HEK293 (cell line): ENCODE measurements around the gene ADH1C.

Experiments used
- CTCF ChIA-PET: fragments of 350-600 bp; formaldehyde crosslinking; extraction: SDS; loops from one replicate; lab custom pipeline; 2021; ENCODE audit warnings: antibody characterized with exemption; lab: Yijun Ruan, JAX
- POLR2A ChIA-PET: fragments of 300-600 bp; formaldehyde crosslinking; extraction: SDS; loops from one replicate; lab custom pipeline; 2020; ENCODE audit warnings: antibody characterized with exemption, inconsistent platforms; lab: Yijun Ruan, JAX
- H3K27ac ChIP-seq: fragments of 200-500 bp; sonication (Bioruptor generic); 2 replicates; pipeline ENCODE4 v1.5.1; 2014; ENCODE audit warnings: low read depth, low read length, control low read depth, inconsistent platforms; ENCODE audit errors: extremely low read depth
- H3K36me3 ChIP-seq, 2 experiments: fragments of 200-500 bp in 1 of 2; sonication (Bioruptor generic) in 1 of 2; 1 replicate in 1 of 2; 2 replicates in 1 of 2; pipeline ENCODE4 v1.5.1; 2014 to 2017; ENCODE audit warnings: inconsistent platforms in 2 of 2, low read length in 2 of 2; ENCODE audit not compliant: control insufficient read depth in 2 of 2, insufficient read depth in 1 of 2
- H3K4me1 ChIP-seq: fragments of 200-500 bp; sonication (Bioruptor generic); 2 replicates; pipeline ENCODE4 v1.5.1; 2014; ENCODE audit warnings: mild to moderate bottlenecking, low read length, inconsistent platforms; ENCODE audit not compliant: control insufficient read depth, insufficient read depth
- H3K4me3 ChIP-seq: 2 replicates; pipeline ENCODE4 v1.5.1; 2011; ENCODE audit warnings: low read depth, mild to moderate bottlenecking, control low read depth, low read length, moderate library complexity
- H3K9me3 ChIP-seq: fragments of 200-500 bp; sonication (Bioruptor generic); 2 replicates; pipeline ENCODE4 v1.5.1; 2014; ENCODE audit warnings: low read depth, low read length, inconsistent platforms; ENCODE audit not compliant: control insufficient read depth, insufficient read depth
- BCL11A ChIP-seq: fragments of 450-650 bp; formaldehyde crosslinking; IDR thresholded peaks from 2 replicates; pipeline ENCODE4 v1.5.1; 2016; ENCODE audit warnings: low read depth, missing biosample characterization, missing genetic modification characterization
- BCL11B ChIP-seq: fragments of 450-650 bp; formaldehyde crosslinking; IDR thresholded peaks from 2 replicates; pipeline ENCODE4 v1.5.1; 2016; ENCODE audit warnings: low read depth, missing biosample characterization, missing genetic modification characterization
- GFI1B ChIP-seq: fragments of 450-650 bp; formaldehyde crosslinking; IDR thresholded peaks from 2 replicates; pipeline ENCODE4 v1.5.1; 2016; ENCODE audit warnings: missing biosample characterization, missing genetic modification characterization
- IKZF3 ChIP-seq: fragments of 450-650 bp; IDR thresholded peaks from 2 replicates; pipeline ENCODE4 v1.5.0; 2018; ENCODE audit warnings: missing biosample characterization, mild to moderate bottlenecking, missing genetic modification characterization, moderate library complexity
- SETDB1 ChIP-seq: IDR thresholded peaks from one replicate; pipeline ENCODE4 v1.6.1; 2017; ENCODE audit warnings: mild to moderate bottlenecking, low read length, moderate library complexity, mixed read lengths; ENCODE audit not compliant: insufficient read length
- SP7 ChIP-seq: fragments of 450-650 bp; formaldehyde crosslinking; IDR thresholded peaks from 2 replicates; pipeline ENCODE4 v1.5.1; 2016; ENCODE audit warnings: missing biosample characterization, missing genetic modification characterization
- ZBTB1 ChIP-seq: fragments of 450-650 bp; formaldehyde crosslinking; IDR thresholded peaks from 2 replicates; pipeline ENCODE4 v1.5.1; 2016; ENCODE audit warnings: missing biosample characterization, missing genetic modification characterization
- ZFP69B ChIP-seq: fragments of 450-650 bp; formaldehyde crosslinking; IDR thresholded peaks from 2 replicates; pipeline ENCODE4 v1.5.1; 2016; ENCODE audit warnings: missing biosample characterization, missing genetic modification characterization
- ZNF112 ChIP-seq: fragments of 450-650 bp; formaldehyde crosslinking; IDR thresholded peaks from 2 replicates; pipeline ENCODE4 v1.5.0; 2017; ENCODE audit warnings: missing biosample characterization, missing genetic modification characterization
- ZNF155 ChIP-seq: fragments of 450-650 bp; formaldehyde crosslinking; IDR thresholded peaks from 2 replicates; pipeline ENCODE4 v1.5.1; 2016; ENCODE audit warnings: missing biosample characterization, missing genetic modification characterization
- ZNF24 ChIP-seq: fragments of 450-650 bp; formaldehyde crosslinking; IDR thresholded peaks from 2 replicates; pipeline ENCODE4 v1.5.1; 2016; ENCODE audit warnings: missing biosample characterization, missing genetic modification characterization
- ZNF610 ChIP-seq: fragments of 450-650 bp; formaldehyde crosslinking; IDR thresholded peaks from 2 replicates; pipeline ENCODE4 v1.5.1; 2016; ENCODE audit warnings: missing biosample characterization, missing genetic modification characterization, borderline replicate concordance
- ZNF621 ChIP-seq: fragments of 450-650 bp; formaldehyde crosslinking; IDR thresholded peaks from 2 replicates; pipeline ENCODE4 v1.5.1; 2017; ENCODE audit warnings: missing biosample characterization, missing genetic modification characterization
- ZNF670 ChIP-seq: fragments of 450-650 bp; formaldehyde crosslinking; IDR thresholded peaks from 2 replicates; pipeline ENCODE4 v1.5.1; 2016; ENCODE audit warnings: missing biosample characterization, missing genetic modification characterization, low read depth
- ZNF677 ChIP-seq: fragments of 450-650 bp; IDR thresholded peaks from 2 replicates; pipeline ENCODE4 v1.5.0; 2018; ENCODE audit warnings: missing biosample characterization, mild to moderate bottlenecking, missing genetic modification characterization, moderate library complexity
- ZNF792 ChIP-seq: fragments of 450-650 bp; formaldehyde crosslinking; IDR thresholded peaks from 2 replicates; pipeline ENCODE4 v1.5.1; 2016; ENCODE audit warnings: missing biosample characterization, missing genetic modification characterization
- ZSCAN30 ChIP-seq: fragments of 450-650 bp; IDR thresholded peaks from 2 replicates; pipeline ENCODE4 v1.5.1; 2018; ENCODE audit warnings: missing biosample characterization, mild to moderate bottlenecking, missing genetic modification characterization, moderate library complexity
- TF ChIP-seq, protein P1 (sequence below): IDR thresholded peaks from 2 replicates; pipeline ENCODE4 v1.6.1; 2011; ENCODE audit warnings: mild to moderate bottlenecking, low read depth, low read length, borderline replicate concordance
- TF ChIP-seq, protein P2 (sequence below): fragments of 450-650 bp; formaldehyde crosslinking; IDR thresholded peaks from 2 replicates; pipeline ENCODE4 v1.5.1; 2016; ENCODE audit warnings: missing biosample characterization, missing genetic modification characterization

ADH1C gene

DNA sequence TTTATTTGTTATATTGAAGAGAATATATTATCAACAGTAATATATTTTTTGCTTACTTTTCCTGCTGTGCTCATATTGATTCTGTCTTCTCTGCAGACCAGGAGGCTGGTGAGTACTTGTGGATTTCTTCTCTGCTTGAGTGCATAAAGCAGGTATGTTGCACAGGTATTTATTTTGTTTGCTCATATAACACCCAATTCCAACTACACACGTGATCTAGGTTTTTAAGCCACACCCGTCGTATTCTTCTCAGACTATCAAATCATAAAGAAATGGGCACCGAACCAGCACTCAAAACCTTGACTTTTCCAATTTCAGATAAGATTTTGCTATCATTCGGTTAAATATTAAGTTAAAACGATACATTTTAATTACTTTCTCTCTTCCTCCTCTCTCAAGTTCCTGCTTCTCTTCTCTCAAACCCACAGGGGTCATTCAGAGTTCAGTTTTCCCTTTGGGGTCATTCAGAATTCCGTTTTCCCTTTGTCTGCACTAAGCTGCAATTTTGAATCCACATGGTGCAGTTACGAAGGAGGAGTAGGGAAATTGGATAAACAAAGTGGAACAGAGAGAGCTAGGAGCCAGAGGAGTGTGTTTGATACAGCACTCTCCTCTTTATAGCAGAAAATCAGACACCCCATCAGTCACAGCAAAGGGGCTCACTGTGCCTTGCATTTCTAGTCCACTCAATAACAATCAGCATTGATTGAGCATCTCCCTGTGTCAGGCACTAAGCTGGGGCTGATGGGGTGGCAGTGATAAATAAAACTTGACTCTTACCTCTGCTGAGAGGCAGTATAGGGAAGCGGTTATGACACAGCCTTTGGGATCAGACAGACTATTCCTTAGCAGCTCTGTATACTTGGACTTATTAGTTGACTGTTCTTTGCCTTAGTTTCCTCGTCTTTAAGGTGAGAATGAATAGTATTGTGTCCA is at the start of gene ADH1C:
Gene ADH1C, minus strand, starts transcription at position 145 of the 936 bp plus-strand sequence. Its CDS starts 71 bp downstream, at position 74.
- ChIA-PET CTCF (no interaction called here), POLR2A (no interaction called here)
- TF ChIP-seq ZNF677 (tag by site-specific recombination) = no peak
- Histone ChIP-seq H3K9me3 (no peaks in the 10 kb centered on the region), H3K27ac (no peak within 1 kb of the TSS), H3K4me1 (no peaks in the 10 kb centered on the region), H3K4me3 (no peak within 1 kb of the TSS), H3K36me3 (no peaks in the 10 kb centered on the region)

DNA sequence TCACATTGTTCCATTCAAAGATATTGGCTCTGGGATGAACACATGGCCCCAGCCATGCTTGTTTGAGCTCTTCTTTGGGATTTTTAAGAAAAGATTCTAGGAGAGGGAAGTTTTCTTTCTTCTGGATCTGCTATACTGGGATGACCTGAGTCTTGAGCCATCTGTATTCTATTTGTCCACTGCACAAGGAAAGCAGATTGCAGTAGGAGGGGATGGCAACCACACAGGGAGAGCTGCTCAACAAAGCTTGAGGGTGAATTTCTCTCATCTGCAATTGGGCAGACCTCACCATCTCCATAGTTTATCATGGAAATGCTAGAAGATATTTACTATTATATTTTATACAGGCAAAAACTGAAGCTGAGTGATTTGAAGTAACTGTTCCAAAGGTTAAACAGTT is 48.3 kb upstream of the ADH1C start:
- no peaks in the 10 kb centered on the region for H3K9me3 ChIP-seq
- ChIA-PET POLR2A (no interaction called here), CTCF (no interaction called here)
- no peaks in the 10 kb centered on the region for H3K4me1 ChIP-seq
- H3K4me3 ChIP-seq = no peak overlapping the region
- TF ChIP-seq, protein P1, sequence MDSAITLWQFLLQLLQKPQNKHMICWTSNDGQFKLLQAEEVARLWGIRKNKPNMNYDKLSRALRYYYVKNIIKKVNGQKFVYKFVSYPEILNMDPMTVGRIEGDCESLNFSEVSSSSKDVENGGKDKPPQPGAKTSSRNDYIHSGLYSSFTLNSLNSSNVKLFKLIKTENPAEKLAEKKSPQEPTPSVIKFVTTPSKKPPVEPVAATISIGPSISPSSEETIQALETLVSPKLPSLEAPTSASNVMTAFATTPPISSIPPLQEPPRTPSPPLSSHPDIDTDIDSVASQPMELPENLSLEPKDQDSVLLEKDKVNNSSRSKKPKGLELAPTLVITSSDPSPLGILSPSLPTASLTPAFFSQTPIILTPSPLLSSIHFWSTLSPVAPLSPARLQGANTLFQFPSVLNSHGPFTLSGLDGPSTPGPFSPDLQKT = no peak
- TF ChIP-seq ZNF792 (tag by site-specific recombination) = no peak
- TF ChIP-seq ZNF24 (tag by site-specific recombination) = no peak
- no peaks in the 10 kb centered on the region for H3K36me3 ChIP-seq
- H3K27ac ChIP-seq = no peak overlapping the region

DNA sequence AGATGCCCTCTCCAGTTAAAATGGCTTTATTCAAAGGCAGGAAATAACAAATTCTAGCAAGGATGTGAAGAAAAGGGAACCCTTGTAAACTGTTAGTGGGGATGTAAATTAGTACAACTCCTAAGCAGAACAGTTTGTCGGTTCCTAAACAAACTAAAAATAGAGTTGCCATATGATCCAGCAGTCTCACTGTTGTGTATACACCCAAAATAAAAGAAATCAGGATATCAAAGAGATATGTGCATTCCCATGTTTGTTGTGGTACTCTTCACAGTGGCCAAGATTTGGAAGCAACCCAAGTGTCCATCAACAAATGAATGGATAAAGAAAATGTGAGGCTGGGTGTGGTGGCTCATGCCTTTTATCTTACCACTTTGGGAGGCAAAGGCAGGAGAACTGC is 46.5 kb upstream of the ADH1C start:
- no peaks in the 10 kb centered on the region for H3K36me3 ChIP-seq
- H3K4me1 ChIP-seq = no peaks in the 10 kb centered on the region
- TF ChIP-seq, protein P2, sequence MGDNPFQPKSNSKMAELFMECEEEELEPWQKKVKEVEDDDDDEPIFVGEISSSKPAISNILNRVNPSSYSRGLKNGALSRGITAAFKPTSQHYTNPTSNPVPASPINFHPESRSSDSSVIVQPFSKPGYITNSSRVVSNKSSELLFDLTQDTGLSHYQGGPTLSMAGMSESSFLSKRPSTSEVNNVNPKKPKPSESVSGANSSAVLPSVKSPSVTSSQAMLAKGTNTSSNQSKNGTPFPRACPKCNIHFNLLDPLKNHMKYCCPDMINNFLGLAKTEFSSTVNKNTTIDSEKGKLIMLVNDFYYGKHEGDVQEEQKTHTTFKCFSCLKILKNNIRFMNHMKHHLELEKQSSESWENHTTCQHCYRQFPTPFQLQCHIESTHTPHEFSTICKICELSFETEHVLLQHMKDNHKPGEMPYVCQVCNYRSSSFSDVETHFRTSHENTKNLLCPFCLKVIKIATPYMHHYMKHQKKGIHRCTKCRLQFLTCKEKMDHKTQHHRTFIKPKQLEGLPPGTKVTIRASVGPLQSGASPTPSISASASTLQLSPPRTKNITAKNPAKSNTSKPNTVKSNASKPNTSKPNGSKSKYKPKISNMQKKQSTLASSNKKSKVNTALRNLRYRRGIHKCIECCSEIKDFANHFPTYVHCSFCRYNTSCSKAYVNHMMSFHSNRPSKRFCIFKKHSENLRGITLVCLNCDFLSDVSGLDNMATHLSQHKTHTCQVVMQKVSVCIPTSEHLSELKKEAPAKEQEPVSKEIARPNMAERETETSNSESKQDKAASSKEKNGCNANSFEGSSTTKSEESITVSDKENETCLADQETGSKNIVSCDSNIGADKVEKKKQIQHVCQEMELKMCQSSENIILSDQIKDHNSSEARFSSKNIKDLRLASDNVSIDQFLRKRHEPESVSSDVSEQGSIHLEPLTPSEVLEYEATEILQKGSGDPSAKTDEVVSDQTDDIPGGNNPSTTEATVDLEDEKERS (tag by site-specific recombination) = no peak
- CTCF ChIA-PET = no interaction called here
- no peak overlapping the region for H3K4me3 ChIP-seq
- no peak overlapping the region for H3K27ac ChIP-seq
- POLR2A ChIA-PET = no interaction called here
- no peaks in the 10 kb centered on the region for H3K9me3 ChIP-seq

DNA sequence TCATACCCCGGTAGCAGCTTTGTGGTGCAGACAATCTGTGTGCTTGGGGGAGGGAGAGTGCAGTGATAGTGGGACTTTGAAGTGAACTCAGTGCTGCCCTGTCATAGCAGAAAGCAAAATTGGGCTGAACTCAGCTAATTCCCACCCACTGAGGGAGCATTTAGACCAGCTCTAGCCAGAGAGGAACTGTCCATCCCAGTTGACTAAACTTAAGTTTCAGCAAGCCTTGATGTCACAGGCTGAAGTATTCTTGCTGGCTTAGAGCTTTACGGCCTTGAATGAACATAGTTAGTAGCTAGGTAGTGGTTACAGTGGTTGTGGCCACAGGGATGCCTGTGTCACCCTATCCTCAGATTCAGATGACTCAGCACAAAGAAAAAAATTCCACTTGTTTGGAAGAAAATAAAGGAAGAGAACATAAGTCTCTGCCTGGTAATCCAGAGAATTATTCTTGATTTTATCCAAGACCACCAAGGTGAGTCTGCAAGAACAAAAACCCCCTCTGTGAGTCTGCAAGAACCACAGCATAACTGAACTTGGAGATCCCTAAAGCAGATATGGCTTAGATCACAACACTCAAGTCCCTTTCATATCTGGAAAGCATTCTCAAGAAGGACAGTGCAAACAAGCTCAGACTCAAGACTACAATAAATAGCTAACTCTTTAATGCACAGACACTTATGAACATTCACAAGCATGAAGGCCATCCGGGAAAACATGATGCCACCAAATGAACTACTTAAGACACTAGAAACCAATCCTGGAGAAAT is 43.2 kb upstream of the ADH1C start:
- CTCF ChIA-PET = no interaction called here

More for the DNA sequence above, 43.2 kb upstream of the ADH1C start:
- H3K36me3 ChIP-seq = no peaks in the 10 kb centered on the region
- H3K9me3 ChIP-seq = no peaks in the 10 kb centered on the region
- no peaks in the 10 kb centered on the region for H3K4me1 ChIP-seq
- no peak for TF ChIP-seq ZFP69B (tag by site-specific recombination)
- no peak for TF ChIP-seq ZSCAN30 (tag by site-specific recombination)
- no peak for TF ChIP-seq ZNF670 (tag by site-specific recombination)
- TF ChIP-seq SETDB1 = no peak
- TF ChIP-seq ZBTB1 = no peak
- TF ChIP-seq ZNF155 (tag by site-specific recombination) = no peak
- TF ChIP-seq ZNF610 = no peak
- no peak for TF ChIP-seq BCL11B
- no peak for TF ChIP-seq GFI1B
- no peak for TF ChIP-seq SP7 (tag by site-specific recombination)
- no peak for TF ChIP-seq ZNF112 (tag by site-specific recombination)
- no peak for TF ChIP-seq IKZF3
- TF ChIP-seq ZNF621 (tag by site-specific recombination) = no peak
- no peak for TF ChIP-seq BCL11A (tag by site-specific recombination)
- POLR2A ChIA-PET = no interaction called here
- no peak overlapping the region for H3K27ac ChIP-seq
- H3K4me3 ChIP-seq = no peak overlapping the region
